Stimulated activated CD8-positive, alpha-beta memory T cell treated with anti-CD3 and anti-CD28 coated beads, Interleukin-4, amount 100 ng/mL, for 1 hour (primary cell): Measurements from ENCODE around the gene AQP3.
A peak's percentile ranks its signal among the peaks of the same experiment; 100 is the strongest.
"Not testable (repeated sequence)": the region's sequence is repeated elsewhere in the genome, so short reads cannot be mapped to it uniquely, and the experiment has no call there.

Source experiments
- DNase-seq, 2 donors: peaks; one replicate each; pipeline ENCODE4 v3.0.0-alpha.2; 2020; ENCODE audit warnings: low read depth in 2 of 2, low spot score in 1 of 2

AQP3 gene

DNA sequence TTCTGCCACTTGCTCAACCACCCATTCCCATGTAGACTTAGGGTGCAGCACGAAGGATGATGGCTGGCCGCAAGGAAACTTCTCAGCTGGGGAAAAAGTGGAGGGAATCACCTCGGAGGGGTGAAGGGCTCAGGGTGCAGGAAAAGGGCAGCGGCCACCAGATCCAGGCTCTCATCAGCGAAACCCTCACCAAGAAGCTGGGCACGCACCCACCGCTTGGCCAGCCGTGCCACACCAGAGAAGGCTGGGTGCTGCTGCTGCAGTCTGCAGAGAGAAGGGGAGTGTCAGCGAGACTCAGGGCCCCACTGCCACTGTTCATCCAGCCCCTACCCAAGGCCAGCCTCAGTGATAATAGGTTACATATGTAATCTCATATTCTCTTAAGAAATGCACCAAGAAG is 17.7 kb upstream of the AQP3 start:
- DNase-seq: no peak

GRCh38 chr9:33464045-33464636 is 16.7 kb upstream of the AQP3 start:
- DNase-seq: no peak

DNA sequence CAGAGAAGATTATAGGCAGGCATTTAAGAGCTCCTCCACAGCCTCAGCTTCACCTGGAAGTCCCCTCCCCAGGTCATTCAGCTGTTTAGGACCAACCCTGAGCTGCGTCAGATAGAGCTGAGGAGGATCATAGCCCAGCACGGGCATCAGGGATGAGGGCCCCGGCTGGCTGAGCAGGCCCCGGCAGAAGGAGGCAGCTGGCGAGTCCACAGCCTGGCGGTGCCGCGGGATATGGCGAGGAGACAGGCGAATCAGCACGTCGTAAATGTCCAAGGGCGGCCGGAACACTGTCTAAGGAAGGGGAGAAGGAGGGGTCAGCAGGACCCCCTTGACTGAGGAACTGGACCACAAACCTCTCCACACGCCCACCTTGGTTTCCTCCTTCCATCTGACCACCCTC is 15.8 kb upstream of the AQP3 start:
- no peak for DNase-seq

GRCh38 chr9:33461492-33461891 is 14.1 kb upstream of the AQP3 start:
- DNase-seq: no peak

- DNase-seq: no peak
Observed at GRCh38 chr9:33460854-33461253, 13.5 kb upstream of the AQP3 start.

DNA sequence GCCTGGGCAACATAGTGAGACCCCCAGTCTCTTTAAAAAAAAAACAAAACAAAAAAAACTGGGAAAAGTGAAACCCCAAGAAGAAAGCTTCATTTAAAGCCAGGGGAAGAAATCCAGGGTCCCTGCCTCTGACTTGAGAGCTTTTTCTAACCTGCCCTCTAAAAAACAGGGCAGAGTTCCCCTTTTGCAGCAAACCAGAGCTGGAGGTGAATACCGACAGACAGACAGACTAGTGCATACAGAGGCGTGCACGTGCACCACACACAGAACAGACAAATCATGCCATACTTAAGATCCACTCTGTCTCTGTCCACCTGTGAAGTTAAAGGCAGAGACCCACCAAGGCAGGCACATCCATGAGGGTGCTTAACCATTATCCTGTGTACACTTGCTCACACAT is 11.7 kb upstream of the AQP3 start:
- DNase-seq: no peak

GRCh38 chr9:33458444-33458843 is 11.1 kb upstream of the AQP3 start:
- peak in 1 of 2 donors; percentile 50 for DNase-seq

- no peak for DNase-seq
Observed at GRCh38 chr9:33455945-33456344, 8.6 kb upstream of the AQP3 start.

- not testable (repeated sequence) for DNase-seq
Observed at GRCh38 chr9:33455456-33455855, 8.1 kb upstream of the AQP3 start.

GRCh38 chr9:33454661-33455026 is 7.3 kb upstream of the AQP3 start:
- DNase-seq: not testable (repeated sequence)

DNA sequence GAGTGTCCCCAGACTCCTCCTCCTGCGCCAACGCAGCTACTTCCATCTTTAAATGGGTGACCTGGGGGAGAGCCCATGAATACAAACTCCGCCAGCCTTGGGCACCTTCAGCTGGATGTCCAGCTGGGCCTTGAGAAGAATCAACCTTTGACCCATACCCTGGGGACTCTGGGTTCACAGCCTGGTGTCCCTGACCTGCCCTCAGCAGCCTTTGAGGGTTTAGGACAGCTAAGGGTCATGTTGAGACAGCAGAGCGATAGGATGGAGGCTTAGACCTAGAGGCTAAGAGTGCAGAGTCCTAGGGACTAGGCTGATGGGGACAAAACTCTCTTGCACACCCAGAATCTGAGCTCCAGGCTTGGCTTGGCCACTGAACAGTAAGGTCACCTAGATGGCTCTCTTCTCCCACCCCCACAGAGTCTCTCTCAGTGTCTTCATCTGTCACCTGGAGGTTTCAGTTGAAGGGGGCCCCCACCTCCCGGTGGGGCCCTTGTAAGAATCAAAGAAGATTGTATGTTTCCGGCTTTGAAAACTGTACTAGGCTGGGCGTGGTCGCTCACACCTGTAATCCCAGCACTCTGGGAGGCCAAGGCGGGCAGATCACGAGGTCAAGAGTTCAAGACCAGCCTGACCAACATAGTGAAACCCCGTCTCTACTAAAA is 6.7 kb upstream of the AQP3 start:
- no peak for DNase-seq

DNA sequence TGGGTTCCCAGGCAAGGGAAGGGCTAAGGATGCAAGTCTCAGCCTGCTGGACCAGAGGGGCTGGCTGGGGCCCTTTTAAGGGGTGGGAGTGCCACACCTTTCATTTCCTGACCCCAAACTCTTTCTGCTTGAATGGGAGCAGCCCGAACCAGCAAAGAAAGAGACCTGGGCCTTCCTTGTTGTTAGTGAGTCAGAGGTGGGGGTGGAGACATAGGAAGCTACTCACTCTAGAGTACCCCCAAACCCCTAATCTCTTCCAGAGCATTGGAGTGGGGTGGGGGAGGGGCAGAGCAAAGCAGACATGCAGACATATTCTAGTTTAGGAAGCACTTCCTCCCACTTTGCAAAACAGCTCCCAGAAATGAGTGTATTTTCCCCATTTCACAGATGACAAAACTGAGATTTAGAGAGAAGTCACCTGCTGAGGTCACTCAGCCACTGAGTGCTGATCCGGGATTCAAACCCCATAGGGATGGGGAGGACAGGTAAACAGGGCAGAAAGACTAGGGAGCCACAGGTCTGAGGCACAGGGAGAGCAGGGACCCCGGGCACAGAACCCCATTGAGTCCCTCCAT is 6.0 kb upstream of the AQP3 start:
- no peak for DNase-seq

DNA sequence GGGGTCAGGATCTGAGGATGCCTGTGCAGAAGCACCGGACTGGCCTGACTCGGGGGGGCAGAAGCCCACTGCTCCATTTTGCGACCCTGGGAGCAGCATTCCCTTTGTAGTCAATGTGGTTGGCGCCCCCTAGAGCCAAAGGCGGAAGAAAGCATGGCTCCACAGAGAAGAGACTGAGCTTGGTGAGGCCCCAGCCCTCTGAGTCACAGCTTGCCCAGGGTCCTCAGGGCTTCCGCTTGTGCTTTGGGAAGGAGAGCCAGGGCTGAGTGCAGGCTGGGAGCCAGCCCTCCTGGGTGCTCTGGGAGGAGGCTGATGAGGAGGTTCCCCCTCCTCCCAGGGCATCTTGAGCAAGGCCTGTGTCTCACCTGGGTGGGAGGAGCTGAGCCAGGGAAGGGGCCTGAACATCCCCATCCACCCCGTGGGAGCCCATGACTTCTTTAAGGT is 5.5 kb upstream of the AQP3 start:
- DNase-seq: no peak

DNA sequence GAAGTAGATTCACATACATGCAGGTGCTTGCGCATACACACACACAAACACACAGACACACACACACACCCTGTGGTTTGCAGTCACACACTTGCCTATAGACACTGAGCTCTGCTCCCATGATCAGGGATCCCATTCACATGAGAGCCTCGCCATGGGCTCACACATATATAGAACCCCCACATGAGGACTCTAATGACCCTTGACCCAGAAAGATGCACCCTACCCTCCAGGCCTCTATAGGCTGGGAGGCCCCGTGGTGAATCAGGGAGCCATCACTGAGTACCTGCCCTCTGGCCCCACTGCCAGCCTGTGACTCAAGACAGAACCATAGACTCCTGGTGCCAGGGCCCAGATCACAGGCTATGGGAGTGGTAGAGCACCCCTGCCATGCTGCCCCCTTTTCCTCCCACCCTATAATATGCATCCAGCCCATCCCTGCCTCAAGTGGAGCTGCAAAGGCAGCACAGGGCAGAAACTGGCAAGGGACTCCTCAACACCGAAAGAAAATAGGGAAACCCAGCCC is 3.3 kb upstream of the AQP3 start:
- no peak for DNase-seq

- no peak for DNase-seq
Observed at GRCh38 chr9:33449715-33450114, 2.3 kb upstream of the AQP3 start.

GRCh38 chr9:33447799-33448553 is 583 bp upstream of the AQP3 start:
- DNase-seq: no peak

- DNase-seq: no peak
Observed at GRCh38 chr9:33446240-33446945, 1.0 kb downstream of the AQP3 start.

- no peak for DNase-seq
Observed at GRCh38 chr9:33445389-33446239, 1.8 kb downstream of the AQP3 start.

- no peak for DNase-seq
Observed at GRCh38 chr9:33443464-33444154, 3.8 kb downstream of the AQP3 start.

DNA sequence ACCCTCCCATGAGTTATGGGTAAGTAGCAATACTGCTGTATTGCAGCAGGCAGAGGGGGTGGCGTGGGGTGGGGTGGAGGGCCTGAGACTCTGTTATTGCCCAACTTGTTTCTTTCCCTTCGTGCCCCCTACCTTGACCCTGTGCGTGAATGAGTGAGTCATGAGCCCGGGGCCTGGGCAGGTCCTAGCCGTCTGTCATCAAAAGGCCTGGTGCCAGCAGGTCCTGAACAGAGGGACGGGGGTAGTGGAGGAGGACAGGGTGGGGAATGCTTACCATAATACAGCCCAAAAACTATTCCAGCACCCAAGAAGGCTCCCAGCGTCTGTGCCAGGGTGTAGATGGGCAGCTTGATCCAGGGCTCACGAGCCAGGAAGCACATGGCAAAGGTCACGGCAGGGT is 4.3 kb downstream of the AQP3 start:
- DNase-seq: no peak
